WTC11 (cell line): ENCODE results near the gene MYOG. TPM values are rescaled to one million over a fixed set of nuclear protein-coding genes. Genes with fewer than 3 reads are reported as not detected.

Source experiments
- ATAC-seq: fragments of 200-7000 bp; cut with Tn5 transposase; 2 replicates; pipeline ENCODE4 v1.10.0; 2021; ENCODE audit warnings: mild to moderate bottlenecking, moderate library complexity
- CTCF ChIA-PET: fragments of 300-600 bp; sonication (Branson Sonifier 250); formaldehyde crosslinking; loops from one replicate; lab custom pipeline; 2021; ENCODE audit warnings: antibody characterized with exemption; lab: Charles Lee
- POLR2A ChIA-PET: fragments of 350-600 bp; sonication (Branson Sonifier 250); formaldehyde crosslinking; loops from one replicate; lab custom pipeline; 2021; ENCODE audit warnings: antibody characterized with exemption; lab: Charles Lee
- DNase-seq: peaks from one replicate; pipeline ENCODE4 v3.0.0; 2021; ENCODE audit warnings: low spot score
- H3K27ac Mint-ChIP-seq: 2 replicates; pipeline ENCODE4 v1.8.0; 2021; ENCODE audit warnings: mixed read lengths
- H3K27me3 Mint-ChIP-seq: 2 replicates; pipeline ENCODE4 v1.8.0; 2021; ENCODE audit warnings: low read depth, mild to moderate bottlenecking, moderate library complexity, mixed read lengths
- H3K36me3 Mint-ChIP-seq: 2 replicates; pipeline ENCODE4 v1.8.0; 2021; ENCODE audit warnings: mixed read lengths
- H3K4me1 Mint-ChIP-seq: 2 replicates; pipeline ENCODE4 v1.8.0; 2022; ENCODE audit warnings: mixed read lengths
- H3K4me3 Mint-ChIP-seq: 2 replicates; pipeline ENCODE4 v1.8.0; 2021; ENCODE audit warnings: mild to moderate bottlenecking, moderate library complexity, mixed read lengths
- H3K9me3 Mint-ChIP-seq: 2 replicates; pipeline ENCODE4 v1.8.0; 2021; ENCODE audit warnings: mixed read lengths
- E2F1 ChIP-seq: sonication (generic); formaldehyde crosslinking; IDR thresholded peaks from 2 replicates; pipeline ENCODE4 v1.8.0; 2022; ENCODE audit warnings: mild to moderate bottlenecking, missing genetic modification reagents
- ERG ChIP-seq: fragments of 250-450 bp; sonication (Bioruptor Pico); IDR thresholded peaks from 2 replicates; pipeline ENCODE4 v1.8.0; 2021; ENCODE audit warnings: mild to moderate bottlenecking
- ETV6 ChIP-seq: sonication (generic); formaldehyde crosslinking; IDR thresholded peaks from 2 replicates; pipeline ENCODE4 v1.8.1; 2022; ENCODE audit warnings: mild to moderate bottlenecking, missing genetic modification reagents
- IRF1 ChIP-seq: sonication (generic); formaldehyde crosslinking; IDR thresholded peaks from 2 replicates; pipeline ENCODE4 v1.8.0; 2023; ENCODE audit warnings: missing genetic modification reagents
- IRF2 ChIP-seq: sonication (generic); formaldehyde crosslinking; IDR thresholded peaks from 2 replicates; pipeline ENCODE4 v1.8.0; 2022; ENCODE audit warnings: low read depth, missing genetic modification reagents, borderline replicate concordance
- JAZF1 ChIP-seq: fragments of 250-450 bp; sonication (Bioruptor Pico); IDR thresholded peaks from 2 replicates; pipeline ENCODE4 v1.9.0; 2021; ENCODE audit warnings: moderate library complexity, mild to moderate bottlenecking, inconsistent platforms
- KAT7 ChIP-seq: sonication (generic); formaldehyde crosslinking; IDR thresholded peaks from 2 replicates; pipeline ENCODE4 v1.8.1; 2023; ENCODE audit warnings: missing genetic modification reagents, mild to moderate bottlenecking, borderline replicate concordance
- NR3C1 ChIP-seq: sonication (generic); formaldehyde crosslinking; conservative IDR thresholded peaks from 2 replicates; pipeline ENCODE4 v1.8.1; 2023; ENCODE audit warnings: low read depth, mild to moderate bottlenecking, missing genetic modification reagents
- PRDM15 ChIP-seq: sonication (generic); formaldehyde crosslinking; IDR thresholded peaks from 2 replicates; pipeline ENCODE4 v1.8.0; 2022; ENCODE audit warnings: missing genetic modification reagents
- RORB ChIP-seq: fragments of 250-450 bp; sonication (Bioruptor Pico); IDR thresholded peaks from 2 replicates; pipeline ENCODE4 v1.9.0; 2021; ENCODE audit warnings: mild to moderate bottlenecking
- ZNF281 ChIP-seq: sonication (generic); formaldehyde crosslinking; IDR thresholded peaks from 2 replicates; pipeline ENCODE4 v1.8.0; 2023; ENCODE audit warnings: mild to moderate bottlenecking, missing genetic modification reagents
- ZNF425 ChIP-seq: fragments of 250-450 bp; sonication (Bioruptor Pico); conservative IDR thresholded peaks from 2 replicates; pipeline ENCODE4 v1.9.0; 2021; ENCODE audit warnings: mild to moderate bottlenecking
- total RNA-seq: library from RNA; stranded (reverse); gene quantifications from 3 replicates; pipeline ENCODE4 v1.2.3, GENCODE V29; 2021

The MYOG gene
- total RNA-seq, 1 experiment from 2014 or later, result not detected

- TF ChIP-seq PRDM15 (CRISPR knock-in tag), result no peak
- no peak for TF ChIP-seq KAT7 (CRISPR knock-in tag)
Observed at GRCh38 chr1:203090421-203091198, 4.8 kb upstream of the MYOG start (continued).

- DNase-seq, result peak; percentile 29
- Mint-ChIP-seq H3K27ac (no peak overlapping the region), H3K27me3 (no peaks in the 10 kb centered on the region; the same call in 1 of the 2 replicates), H3K9me3 (peaks cover 12% of the 10 kb centered on the region), H3K4me3 (no peak overlapping the region), H3K4me1 (peaks cover 14% of the 10 kb centered on the region), H3K36me3 (peaks cover 4% of the 10 kb centered on the region)
- ATAC-seq, result peak; percentile 51; the same call in 1 of the 2 replicates
- TF ChIP-seq IRF2 (CRISPR knock-in tag), result no peak
- TF ChIP-seq ERG (CRISPR knock-in tag), result no peak
- no peak for TF ChIP-seq IRF1 (CRISPR knock-in tag)
- TF ChIP-seq ETV6, result no peak
- TF ChIP-seq ZNF425, result no peak
- TF ChIP-seq RORB (CRISPR knock-in tag), result no peak
- no peak for TF ChIP-seq JAZF1 (CRISPR knock-in tag)
- TF ChIP-seq ZNF281 (CRISPR knock-in tag), result no peak
- no peak for TF ChIP-seq E2F1 (CRISPR knock-in tag)
- TF ChIP-seq NR3C1 (CRISPR knock-in tag), result no peak
- ChIA-PET POLR2A (no interaction called here), CTCF (interaction anchor here (0.9 to 2.6 kb wide), 6 partner anchors 28 to 179 kb away, joined by 3 to 9 read pairs (median 4); no protein-coding TSS in a partner anchor)
Observed at GRCh38 chr1:203089651-203090045, 3.8 kb upstream of the MYOG start.
